ENCODE measurements around the gene FANCB. TPM values are rescaled to one million over a fixed set of nuclear protein-coding genes. Genes with fewer than 3 reads are reported as not detected.

FANCB gene
- total RNA-seq, 1 experiment from 2014 or later: 12.1 TPM

DNA sequence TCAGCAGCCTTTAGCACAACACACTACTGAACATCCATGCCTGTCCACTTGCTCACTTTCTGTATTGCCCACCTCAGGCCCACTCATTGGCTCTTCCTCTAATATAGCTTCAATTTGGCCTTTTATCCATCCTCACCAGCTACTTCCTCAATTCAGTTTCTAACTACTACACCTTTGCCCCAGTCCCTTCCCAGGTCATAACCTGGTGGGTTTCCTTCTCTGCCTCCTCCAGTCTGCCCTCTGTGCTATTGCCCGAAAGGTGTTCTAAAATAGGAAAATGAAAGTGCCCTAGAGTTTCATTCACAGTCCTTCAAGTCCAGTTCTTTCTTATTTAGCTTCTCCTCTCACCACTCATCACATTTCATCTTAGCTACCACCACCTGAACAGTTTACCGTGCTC, 23.4 kb upstream of the FANCB start:
- no peak overlapping the region for H3K4me2 ChIP-seq (ENCODE audit: insufficient read depth, insufficient read length, low read length)
- peaks cover 11 to 19% (median 11%) of the 10 kb centered on the region in 3 experiments; a peak in 5 of 7 replicates for H3K36me3 Mint-ChIP-seq (ENCODE audit: insufficient read depth in 1 of 3, low read depth in 3 of 3)

More for the DNA sequence above, 23.4 kb upstream of the FANCB start:
- H3K4me1 Mint-ChIP-seq: peaks cover 0 to 3% of the 10 kb centered on the region in 2 experiments; a peak in 2 of 4 replicates
- H2BK5ac ChIP-seq (ENCODE audit: insufficient read length, low read length): no peak overlapping the region
- no peak overlapping the region for H3K4me3 Mint-ChIP-seq
- no peaks in the 10 kb centered on the region for H3K79me1 ChIP-seq (ENCODE audit: insufficient read depth, low read depth, low read length, poor library complexity, severe bottlenecking)
- no peak overlapping the region for H3K27ac ChIP-seq (ENCODE audit: insufficient read length, low read depth, low read length)
- WGBS (ENCODE audit: extremely low coverage, insufficient read length, low lambda C conversion rate): no CpG with 5 or more reads among the region's 2 CpGs
- no peak overlapping the region for H3K9ac ChIP-seq (ENCODE audit: extremely low read depth, insufficient read length, low read length)
- H4K91ac ChIP-seq (ENCODE audit: insufficient read length, low read depth, low read length): no peak overlapping the region
- no peak overlapping the region for H3T11ph ChIP-seq (ENCODE audit: low read length)
- no peaks in the 10 kb centered on the region for H3K23me2 ChIP-seq (ENCODE audit: insufficient read length, low read depth, low read length, poor library complexity, severe bottlenecking)
- H3K23ac ChIP-seq (ENCODE audit: insufficient read length, low read depth, low read length): no peak overlapping the region
- H3K9me3 Mint-ChIP-seq: peaks cover 38 to 47% of the 10 kb centered on the region in 2 experiments
- H2AFZ ChIP-seq (ENCODE audit: low read length): no peak overlapping the region
- H3K56ac ChIP-seq (ENCODE audit: insufficient read length, low read depth, low read length): no peak overlapping the region
- H4K20me1 ChIP-seq (ENCODE audit: control insufficient read depth, insufficient read depth, insufficient read length): no peaks in the 10 kb centered on the region
- no peak overlapping the region for H2BK120ac ChIP-seq (ENCODE audit: low read depth, low read length, poor library complexity, severe bottlenecking)
- H3K79me2 ChIP-seq (ENCODE audit: insufficient read depth, low read length): no peaks in the 10 kb centered on the region
- H3K4me1 ChIP-seq (ENCODE audit: insufficient read depth, low read length): no peaks in the 10 kb centered on the region
- H3K18ac ChIP-seq (ENCODE audit: insufficient read length, low read depth, low read length): no peak overlapping the region
- DNase-seq: no peak
- TF ChIP-seq, protein P1, sequence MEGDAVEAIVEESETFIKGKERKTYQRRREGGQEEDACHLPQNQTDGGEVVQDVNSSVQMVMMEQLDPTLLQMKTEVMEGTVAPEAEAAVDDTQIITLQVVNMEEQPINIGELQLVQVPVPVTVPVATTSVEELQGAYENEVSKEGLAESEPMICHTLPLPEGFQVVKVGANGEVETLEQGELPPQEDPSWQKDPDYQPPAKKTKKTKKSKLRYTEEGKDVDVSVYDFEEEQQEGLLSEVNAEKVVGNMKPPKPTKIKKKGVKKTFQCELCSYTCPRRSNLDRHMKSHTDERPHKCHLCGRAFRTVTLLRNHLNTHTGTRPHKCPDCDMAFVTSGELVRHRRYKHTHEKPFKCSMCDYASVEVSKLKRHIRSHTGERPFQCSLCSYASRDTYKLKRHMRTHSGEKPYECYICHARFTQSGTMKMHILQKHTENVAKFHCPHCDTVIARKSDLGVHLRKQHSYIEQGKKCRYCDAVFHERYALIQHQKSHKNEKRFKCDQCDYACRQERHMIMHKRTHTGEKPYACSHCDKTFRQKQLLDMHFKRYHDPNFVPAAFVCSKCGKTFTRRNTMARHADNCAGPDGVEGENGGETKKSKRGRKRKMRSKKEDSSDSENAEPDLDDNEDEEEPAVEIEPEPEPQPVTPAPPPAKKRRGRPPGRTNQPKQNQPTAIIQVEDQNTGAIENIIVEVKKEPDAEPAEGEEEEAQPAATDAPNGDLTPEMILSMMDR (conservative IDR thresholded peaks at IDR 0.05): no peak
- no peak overlapping the region for H3K14ac ChIP-seq (ENCODE audit: insufficient read depth, low read length)
- no peak overlapping the region for H4K8ac ChIP-seq (replicated peaks; ENCODE audit: insufficient read length, low read depth, low read length)
- H3K9me3 ChIP-seq (ENCODE audit: control insufficient read depth, low read depth, low read length): no peaks in the 10 kb centered on the region
- no peak overlapping the region for H3K4ac ChIP-seq (ENCODE audit: low read depth, low read length)
- no peak overlapping the region for H2BK15ac ChIP-seq (ENCODE audit: low read depth, low read length)
- no peak overlapping the region for H2BK20ac ChIP-seq (ENCODE audit: low read depth, low read length, poor library complexity, severe bottlenecking)
- no peak overlapping the region for H2AK5ac ChIP-seq (ENCODE audit: insufficient read length, low read length)
- H3K27ac Mint-ChIP-seq: peak overlapping the region in 2 of 3 experiments; percentile 4 to 17; a peak in 2 of 7 replicates
- no peak overlapping the region for H2BK12ac ChIP-seq (ENCODE audit: insufficient read length, low read depth, low read length)
- H4K5ac ChIP-seq (ENCODE audit: insufficient read length, low read depth, low read length): no peak overlapping the region
- H3K27me3 ChIP-seq (ENCODE audit: insufficient read depth, low read length): no peaks in the 10 kb centered on the region
- H3K27me3 Mint-ChIP-seq (ENCODE audit: low read depth): no peaks in the 10 kb centered on the region

All from H9 (cell line).